A549 (cell line): ENCODE measurements around the gene LCOR.
"Not testable (repeated sequence)": the region's sequence is repeated elsewhere in the genome, so short reads cannot be mapped to it uniquely, and the experiment has no call there.

Source experiments
- CEBPB ChIP-seq, 2 experiments: fragments of >200 bp in 1 of 2; sonication (Bioruptor Twin) in 1 of 2; formaldehyde crosslinking in 1 of 2; IDR thresholded peaks; 2 replicates each; pipeline ENCODE4 v1.6.1; 2012 to 2016
- RAD21 ChIP-seq, 2 experiments: fragments of >200 bp in 1 of 2; sonication (Bioruptor Twin) in 1 of 2; formaldehyde crosslinking in 1 of 2; IDR thresholded peaks in 1 of 2; conservative IDR thresholded peaks in 1 of 2; 2 replicates in 1 of 2; 3 replicates in 1 of 2; pipeline ENCODE4 v1.6.1; 2012 to 2018; ENCODE audit warnings: inconsistent platforms in 1 of 2
- RFX5 ChIP-seq: fragments of 450-650 bp; IDR thresholded peaks from 2 replicates; pipeline ENCODE4 v1.7.1; 2014; ENCODE audit warnings: antibody characterized with exemption, mild to moderate bottlenecking, moderate library complexity
- TF ChIP-seq, protein P1 (sequence below): fragments of >200 bp; sonication (Bioruptor Twin); formaldehyde crosslinking; IDR thresholded peaks from 3 replicates; pipeline ENCODE4 v1.5.1; 2016

DNA sequence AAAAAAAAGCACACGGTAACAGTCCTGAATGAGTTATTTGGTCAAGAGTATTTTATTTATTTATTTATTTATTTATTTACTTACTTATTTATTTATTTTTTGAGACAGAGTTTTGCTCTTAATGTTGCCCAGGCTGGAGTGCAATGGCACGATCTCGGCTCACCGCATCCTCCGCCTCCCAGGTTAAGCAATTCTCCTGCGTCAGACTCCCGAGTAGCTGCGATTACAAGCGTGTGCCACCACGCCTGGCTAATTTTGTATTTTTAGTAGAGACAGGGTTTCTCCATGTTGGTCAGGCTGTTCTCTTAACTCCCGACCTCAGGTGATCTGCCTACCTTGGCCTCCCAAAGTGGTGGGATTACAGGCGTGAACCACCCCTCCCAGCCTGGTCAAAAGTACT is 15.3 kb downstream of the LCOR start:
- not testable (repeated sequence) for TF ChIP-seq RAD21 (conservative IDR thresholded peaks at IDR 0.05 in 1 of 2, IDR thresholded peaks at IDR 0.05 in 1 of 2); RFX5; CEBPB (IDR thresholded peaks at IDR 0.05)
- TF ChIP-seq, protein P1, sequence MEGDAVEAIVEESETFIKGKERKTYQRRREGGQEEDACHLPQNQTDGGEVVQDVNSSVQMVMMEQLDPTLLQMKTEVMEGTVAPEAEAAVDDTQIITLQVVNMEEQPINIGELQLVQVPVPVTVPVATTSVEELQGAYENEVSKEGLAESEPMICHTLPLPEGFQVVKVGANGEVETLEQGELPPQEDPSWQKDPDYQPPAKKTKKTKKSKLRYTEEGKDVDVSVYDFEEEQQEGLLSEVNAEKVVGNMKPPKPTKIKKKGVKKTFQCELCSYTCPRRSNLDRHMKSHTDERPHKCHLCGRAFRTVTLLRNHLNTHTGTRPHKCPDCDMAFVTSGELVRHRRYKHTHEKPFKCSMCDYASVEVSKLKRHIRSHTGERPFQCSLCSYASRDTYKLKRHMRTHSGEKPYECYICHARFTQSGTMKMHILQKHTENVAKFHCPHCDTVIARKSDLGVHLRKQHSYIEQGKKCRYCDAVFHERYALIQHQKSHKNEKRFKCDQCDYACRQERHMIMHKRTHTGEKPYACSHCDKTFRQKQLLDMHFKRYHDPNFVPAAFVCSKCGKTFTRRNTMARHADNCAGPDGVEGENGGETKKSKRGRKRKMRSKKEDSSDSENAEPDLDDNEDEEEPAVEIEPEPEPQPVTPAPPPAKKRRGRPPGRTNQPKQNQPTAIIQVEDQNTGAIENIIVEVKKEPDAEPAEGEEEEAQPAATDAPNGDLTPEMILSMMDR, result not testable (repeated sequence)
